ENCODE measurements around the gene TMEM132A.

TMEM132A gene, protein sequence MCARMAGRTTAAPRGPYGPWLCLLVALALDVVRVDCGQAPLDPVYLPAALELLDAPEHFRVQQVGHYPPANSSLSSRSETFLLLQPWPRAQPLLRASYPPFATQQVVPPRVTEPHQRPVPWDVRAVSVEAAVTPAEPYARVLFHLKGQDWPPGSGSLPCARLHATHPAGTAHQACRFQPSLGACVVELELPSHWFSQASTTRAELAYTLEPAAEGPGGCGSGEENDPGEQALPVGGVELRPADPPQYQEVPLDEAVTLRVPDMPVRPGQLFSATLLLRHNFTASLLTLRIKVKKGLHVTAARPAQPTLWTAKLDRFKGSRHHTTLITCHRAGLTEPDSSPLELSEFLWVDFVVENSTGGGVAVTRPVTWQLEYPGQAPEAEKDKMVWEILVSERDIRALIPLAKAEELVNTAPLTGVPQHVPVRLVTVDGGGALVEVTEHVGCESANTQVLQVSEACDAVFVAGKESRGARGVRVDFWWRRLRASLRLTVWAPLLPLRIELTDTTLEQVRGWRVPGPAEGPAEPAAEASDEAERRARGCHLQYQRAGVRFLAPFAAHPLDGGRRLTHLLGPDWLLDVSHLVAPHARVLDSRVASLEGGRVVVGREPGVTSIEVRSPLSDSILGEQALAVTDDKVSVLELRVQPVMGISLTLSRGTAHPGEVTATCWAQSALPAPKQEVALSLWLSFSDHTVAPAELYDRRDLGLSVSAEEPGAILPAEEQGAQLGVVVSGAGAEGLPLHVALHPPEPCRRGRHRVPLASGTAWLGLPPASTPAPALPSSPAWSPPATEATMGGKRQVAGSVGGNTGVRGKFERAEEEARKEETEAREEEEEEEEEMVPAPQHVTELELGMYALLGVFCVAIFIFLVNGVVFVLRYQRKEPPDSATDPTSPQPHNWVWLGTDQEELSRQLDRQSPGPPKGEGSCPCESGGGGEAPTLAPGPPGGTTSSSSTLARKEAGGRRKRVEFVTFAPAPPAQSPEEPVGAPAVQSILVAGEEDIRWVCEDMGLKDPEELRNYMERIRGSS

DNA sequence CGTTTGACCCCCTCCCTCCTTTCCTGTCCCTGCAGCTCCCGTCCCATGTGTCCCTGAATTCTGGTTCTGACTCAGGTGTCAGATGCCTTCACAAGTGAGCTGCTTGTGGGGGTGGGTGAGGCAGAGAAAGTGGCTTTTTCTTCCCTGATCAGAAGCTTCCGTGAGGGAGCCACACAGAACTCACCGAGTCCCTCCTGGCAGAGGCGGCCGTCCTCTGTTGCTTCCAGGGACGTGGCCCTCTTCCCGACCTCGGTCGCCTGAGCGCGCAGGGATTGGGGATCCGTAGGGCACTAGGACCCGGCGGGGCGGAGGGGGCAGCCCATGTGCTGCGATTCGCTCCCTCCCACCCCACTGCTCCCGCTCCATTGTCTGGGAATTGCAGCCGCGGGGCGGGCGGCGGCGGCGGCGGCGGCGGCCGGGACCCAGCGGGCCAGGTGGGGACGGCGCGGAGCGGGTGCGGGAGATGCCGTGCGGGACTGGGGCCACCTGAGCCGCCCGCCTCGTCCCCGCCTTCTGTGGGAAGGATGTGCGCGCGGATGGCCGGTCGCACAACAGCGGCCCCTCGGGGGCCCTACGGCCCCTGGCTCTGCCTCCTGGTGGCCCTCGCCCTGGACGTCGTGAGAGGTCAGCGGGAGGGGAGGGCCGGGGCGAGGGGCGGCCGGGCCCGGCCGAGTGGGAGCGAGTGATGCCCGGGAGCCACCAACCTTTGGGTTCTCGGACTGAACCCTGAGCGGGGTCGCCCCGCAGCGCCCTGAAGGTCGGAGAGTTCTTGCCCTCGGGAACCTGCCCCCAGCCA is at the start of gene TMEM132A:
TMEM132A (plus strand) TSS at position 351 of the 796 bp plus-strand sequence; CDS start at position 525, 174 bp downstream.
- no peak for TF ChIP-seq CTCF (conservative IDR thresholded peaks at IDR 0.05)
- TF ChIP-seq ZFX (IDR thresholded peaks at IDR 0.05) = peak; percentile 41; the same call in 1 of the 2 replicates
- H3K27ac ChIP-seq = peak within 1 kb of the TSS; percentile 75

GRCh38 chr11:60875366-60876167 is 48.7 kb upstream of the TMEM132A start:
- no peak for TF ChIP-seq ZFX (IDR thresholded peaks at IDR 0.05)
- TF ChIP-seq CTCF (conservative IDR thresholded peaks at IDR 0.05) = no peak
- no peak overlapping the region; the same call in 1 of the 2 replicates for H3K27ac ChIP-seq

DNA sequence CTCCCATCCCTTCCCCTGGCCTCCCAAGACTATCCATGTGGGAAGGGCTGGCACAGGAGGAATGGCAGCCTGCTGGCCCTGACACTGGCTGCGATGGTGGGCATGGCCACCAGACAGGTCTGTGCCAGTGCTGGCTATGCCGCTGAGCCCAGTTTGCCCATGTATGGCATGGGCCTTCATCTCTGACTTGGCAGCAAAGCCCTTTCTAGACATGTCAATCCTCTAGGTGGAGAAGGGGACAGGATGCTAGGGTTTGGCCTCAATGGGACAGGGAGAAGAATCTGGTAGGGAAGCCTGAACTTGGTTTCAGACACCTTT is 48.1 kb upstream of the TMEM132A start:
- TF ChIP-seq ZFX (IDR thresholded peaks at IDR 0.05) = no peak
- no peak for TF ChIP-seq CTCF (conservative IDR thresholded peaks at IDR 0.05)
- no peak overlapping the region for H3K27ac ChIP-seq

DNA sequence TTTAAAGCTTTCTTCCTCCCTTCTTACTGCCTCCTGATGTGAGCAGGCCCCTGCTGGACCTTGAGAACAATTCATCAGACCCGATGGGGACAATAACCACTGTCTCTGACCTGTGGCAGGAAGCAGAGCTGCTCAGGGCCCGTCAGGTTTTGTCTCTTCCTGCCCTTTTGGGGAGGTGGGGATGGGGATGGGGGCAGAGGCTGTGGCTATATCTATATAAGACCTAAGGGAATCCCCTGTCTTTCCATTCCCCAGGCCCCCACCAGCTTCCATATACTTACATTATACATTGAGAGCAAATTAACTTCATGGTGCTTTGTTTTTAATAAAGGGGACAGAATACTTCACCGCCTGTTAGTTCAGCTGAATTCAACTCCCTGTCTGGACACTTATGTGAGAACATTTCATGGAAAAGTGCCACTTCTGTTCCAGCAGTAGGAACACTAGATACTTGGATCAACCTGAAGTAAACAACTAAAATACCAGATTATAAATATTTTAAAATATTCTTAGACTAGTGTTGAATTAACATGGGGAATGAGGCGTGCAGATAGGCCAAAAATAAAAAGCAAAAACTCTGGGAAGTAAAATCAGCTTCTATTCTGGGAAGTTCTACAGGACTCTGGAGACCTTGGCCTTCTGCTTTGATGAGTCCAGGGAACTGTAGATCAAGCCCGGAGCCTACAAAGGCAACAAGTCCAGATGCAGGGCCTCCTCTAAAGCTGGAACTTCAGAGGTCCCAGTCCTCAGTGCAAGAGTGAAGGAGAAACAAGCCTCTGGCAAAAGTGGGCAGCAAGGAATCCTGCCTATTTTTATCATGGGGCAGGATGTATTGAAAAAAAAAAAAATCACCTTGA is 45.8 kb upstream of the TMEM132A start:
- TF ChIP-seq ZFX (IDR thresholded peaks at IDR 0.05) (no peak), CTCF (conservative IDR thresholded peaks at IDR 0.05) (no peak)
- no peak overlapping the region for H3K27ac ChIP-seq

DNA sequence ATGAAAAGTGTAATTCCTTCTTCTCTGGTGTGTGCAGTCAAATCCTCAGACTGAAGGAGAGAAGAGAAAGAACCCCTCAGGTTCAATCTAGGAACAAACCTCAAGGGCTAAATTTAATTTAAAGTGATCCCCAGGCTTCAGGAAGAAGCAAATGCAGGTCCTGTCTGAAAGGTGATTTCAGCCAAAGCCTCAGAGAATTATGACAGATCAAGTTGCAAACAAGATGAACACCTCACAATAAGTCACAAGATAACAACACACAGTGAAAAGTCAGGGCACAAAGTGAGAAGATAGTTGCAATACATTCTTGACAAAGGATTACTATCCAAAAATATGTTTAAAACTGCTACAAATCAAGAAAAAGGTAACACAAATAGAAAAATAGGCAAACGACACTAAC is 45.2 kb upstream of the TMEM132A start:
- TF ChIP-seq CTCF (conservative IDR thresholded peaks at IDR 0.05) = no peak
- no peak for TF ChIP-seq ZFX (IDR thresholded peaks at IDR 0.05)
- no peak overlapping the region for H3K27ac ChIP-seq
